ENCODE data around the gene NOS3.

Gene NOS3

DNA sequence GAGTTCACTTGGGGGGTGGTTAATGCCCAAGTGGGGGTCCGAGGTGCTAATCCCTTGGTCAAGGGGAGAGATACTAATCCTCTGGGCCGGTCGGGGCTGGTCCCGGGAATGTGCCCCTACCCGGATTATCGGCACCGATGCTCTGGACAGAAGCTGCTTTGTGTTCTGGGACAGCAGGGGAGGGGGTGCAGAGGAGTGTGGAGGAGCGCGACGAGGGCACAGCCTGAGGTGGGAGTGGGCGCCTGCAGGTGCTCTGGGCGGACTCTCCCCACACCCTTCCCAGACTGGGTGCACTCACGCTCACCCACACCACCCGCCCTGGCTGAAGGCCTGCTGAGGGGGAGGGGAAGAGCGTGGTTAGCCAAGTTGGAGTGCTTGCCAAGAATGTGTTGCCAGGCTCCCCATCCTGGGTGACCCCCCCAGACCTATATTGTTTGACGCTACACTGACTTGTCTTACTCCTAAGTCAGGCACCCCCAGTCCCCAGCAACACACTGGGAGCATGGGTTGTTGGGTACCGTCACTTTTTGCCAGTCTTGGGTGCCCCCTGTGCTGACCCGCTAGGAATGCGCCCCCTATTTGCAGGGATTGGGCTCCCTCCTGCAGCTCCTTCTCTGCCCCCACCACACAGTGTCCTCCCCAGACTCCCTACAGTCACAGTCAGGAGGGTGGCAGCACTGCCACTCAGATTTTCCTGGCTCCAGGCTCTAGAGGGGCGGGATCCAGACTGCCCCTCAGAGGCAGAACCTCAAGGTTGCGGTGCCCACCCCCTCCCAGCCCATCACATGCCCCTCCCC, 69.8 kb downstream of the NOS3 start:
- no peak for DNase-seq

DNA sequence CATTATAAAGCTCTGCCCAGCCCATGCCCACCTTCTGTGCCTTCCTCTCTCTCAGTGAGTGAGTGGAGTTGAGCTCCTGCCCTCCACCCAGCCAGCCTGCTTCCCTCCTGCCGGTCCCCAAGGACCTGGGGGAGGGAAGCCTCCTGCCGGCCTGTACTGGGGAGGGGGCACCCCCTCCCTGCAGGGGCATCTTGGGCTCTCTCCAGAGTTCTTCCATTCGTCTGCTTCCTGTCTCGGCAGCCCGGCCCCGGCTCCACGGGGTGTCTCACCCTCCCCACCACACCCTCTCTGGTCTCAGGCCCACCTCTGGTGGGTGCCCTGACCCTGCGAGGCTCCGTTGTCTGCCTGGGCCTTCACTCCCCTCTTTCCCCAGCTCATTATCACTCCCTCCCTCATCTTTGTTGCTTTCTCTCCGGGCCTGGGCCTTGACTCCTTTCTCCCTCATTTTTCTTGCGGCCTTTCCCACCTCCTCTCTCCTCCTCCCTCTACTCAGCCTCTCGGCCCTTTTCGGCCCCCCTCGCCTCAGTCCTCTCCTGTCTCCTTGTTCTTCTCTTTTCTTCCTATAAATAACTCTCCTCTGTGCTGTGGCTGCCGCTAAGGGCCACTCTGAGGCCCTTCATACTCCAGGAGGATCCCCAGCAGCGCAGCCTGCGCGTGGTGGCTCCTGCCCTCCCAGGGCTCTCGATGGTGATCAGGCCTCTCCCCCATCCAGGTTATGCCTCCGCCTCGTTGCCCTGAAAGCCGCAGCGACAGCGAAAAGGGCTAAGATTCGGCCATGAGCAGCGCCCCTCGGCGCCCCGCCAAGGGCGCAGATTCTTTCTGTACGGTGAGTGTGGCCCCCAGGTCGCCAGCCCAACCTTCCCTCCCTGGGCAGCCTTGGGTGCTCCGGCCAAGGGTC, 70.6 kb downstream of the NOS3 start:
- no peak for DNase-seq

DNA sequence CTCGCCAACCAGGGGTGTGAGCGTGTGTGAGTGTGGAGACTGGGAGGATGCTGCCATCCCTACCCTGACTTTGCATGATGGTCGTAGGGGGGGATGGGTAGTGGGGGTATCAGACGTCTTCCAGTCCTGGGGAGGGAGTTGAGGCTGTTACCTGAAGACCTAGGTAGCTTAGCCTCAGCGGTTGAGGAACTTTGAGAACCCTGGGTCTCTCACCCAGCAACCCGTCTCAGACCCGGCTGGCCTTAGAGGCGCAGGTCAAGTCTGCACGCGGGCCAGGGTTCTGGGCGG, 71.2 kb downstream of the NOS3 start:
- DNase-seq: no peak

DNA sequence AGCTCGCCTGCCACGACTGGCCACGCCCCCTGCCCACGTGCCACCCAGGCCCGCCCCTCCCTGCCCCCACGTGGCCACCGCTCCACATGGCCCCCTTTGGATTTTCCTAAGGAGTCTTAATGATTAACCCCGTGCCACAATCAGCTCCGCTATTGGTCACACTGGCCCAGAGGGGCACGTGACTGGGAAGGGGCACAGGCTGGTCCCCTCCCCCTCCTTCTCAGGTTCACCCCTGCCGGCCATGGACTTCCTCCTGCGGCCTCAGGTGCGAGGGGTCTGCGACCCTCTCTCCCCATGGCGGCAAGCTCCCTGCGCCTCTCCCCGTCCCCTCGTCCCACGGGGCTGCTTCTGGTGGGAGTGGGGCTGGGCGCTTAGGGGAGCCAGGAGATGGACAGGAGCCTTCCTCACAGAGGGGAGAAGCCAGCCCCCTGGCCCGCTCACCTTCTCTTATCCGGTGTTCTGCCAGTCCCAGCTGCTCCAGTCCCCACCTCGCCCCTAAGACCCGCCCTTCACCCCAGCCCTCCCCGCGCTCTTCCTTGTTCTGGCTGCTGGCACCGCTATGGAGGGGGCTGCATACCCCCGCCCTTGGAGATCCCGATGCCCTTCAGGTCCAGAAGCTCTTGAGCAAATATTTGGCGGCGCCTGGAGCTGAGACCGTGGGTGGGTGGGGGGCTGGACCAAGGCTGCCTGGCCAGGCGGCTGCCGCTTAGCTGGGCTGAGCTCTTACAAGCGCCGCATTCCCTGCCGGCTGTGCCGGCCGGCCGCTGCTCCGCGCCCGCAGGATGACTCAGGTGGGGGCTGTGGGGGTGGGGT, 71.8 kb downstream of the NOS3 start:
- DNase-seq: no peak

DNA sequence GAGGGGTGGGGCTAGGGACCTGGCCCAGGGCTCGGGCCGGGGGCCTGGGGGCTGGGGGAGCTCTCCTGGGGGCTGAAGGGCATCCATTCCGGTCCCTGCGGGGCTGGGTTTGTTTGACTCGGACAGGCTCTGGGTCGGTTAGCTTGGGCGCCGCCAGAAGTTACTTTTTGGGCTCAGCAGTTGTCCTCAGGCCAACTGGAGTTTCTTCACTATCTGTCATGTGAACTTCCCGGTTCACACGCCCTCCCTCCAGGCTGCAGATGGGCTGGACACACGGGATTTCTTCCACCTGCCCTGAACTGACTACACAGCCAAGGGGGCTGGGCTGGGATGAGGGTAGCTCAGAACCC, 72.4 kb downstream of the NOS3 start:
- no peak for DNase-seq
